Natural killer cell (primary cell): ENCODE results near the gene ACY1. TPM values are rescaled to one million over a fixed set of nuclear protein-coding genes. Genes with fewer than 3 reads are reported as not detected.

Experiments
- ATAC-seq, 3 donors: fragments of 150-1000 bp in 2 of 3; fragments of 200-7000 bp in 1 of 3; cut with Tn5 transposase; 1 replicate in 1 of 3; 2 replicates in 2 of 3; pipeline ENCODE4 v1.10.0; 2021; ENCODE audit warnings: mild to moderate bottlenecking in 2 of 3, moderate library complexity in 2 of 3
- DNase-seq, 2 donors: peaks; one replicate each; pipeline versions ENCODE4 v3.0.0 to v3.0.0-alpha.2; 2013 to 2021; ENCODE audit warnings: mixed read lengths in 1 of 2
- H3K27ac ChIP-seq: one replicate; pipeline ENCODE4 v1.5.1; 2013; ENCODE audit warnings: mild to moderate bottlenecking, low read length
- H3K27me3 ChIP-seq: one replicate; pipeline ENCODE4 v1.6.1; 2013; ENCODE audit warnings: low read length; ENCODE audit not compliant: control insufficient read depth, insufficient read depth
- H3K36me3 ChIP-seq: one replicate; pipeline ENCODE4 v1.6.1; 2013; ENCODE audit warnings: low read length; ENCODE audit not compliant: control insufficient read depth, insufficient read depth
- H3K4me1 ChIP-seq: one replicate; pipeline ENCODE4 v1.6.1; 2013; ENCODE audit warnings: low read length; ENCODE audit not compliant: control insufficient read depth, insufficient read depth
- H3K4me3 ChIP-seq: one replicate; pipeline ENCODE4 v1.5.1; 2013; ENCODE audit warnings: low read length
- H3K9me3 ChIP-seq: one replicate; pipeline ENCODE4 v1.6.1; 2013; ENCODE audit warnings: low read length; ENCODE audit not compliant: control insufficient read depth, insufficient read depth
- H3K27ac Mint-ChIP-seq, 2 donors: one replicate each; pipeline ENCODE4 v1.8.0; 2022; ENCODE audit warnings: mild to moderate bottlenecking in 2 of 2, mixed read lengths in 2 of 2, moderate library complexity in 1 of 2
- H3K27me3 Mint-ChIP-seq, 2 donors: one replicate each; pipeline ENCODE4 v1.8.0; 2022; ENCODE audit warnings: low read depth in 2 of 2, mixed read lengths in 2 of 2
- H3K36me3 Mint-ChIP-seq: one replicate; pipeline ENCODE4 v1.8.0; 2022; ENCODE audit warnings: mixed read lengths
- H3K4me1 Mint-ChIP-seq, 2 donors: one replicate each; pipeline ENCODE4 v1.8.0; 2022; ENCODE audit warnings: mixed read lengths in 2 of 2
- H3K4me3 Mint-ChIP-seq: one replicate; pipeline ENCODE4 v1.8.0; 2022; ENCODE audit warnings: mild to moderate bottlenecking, moderate library complexity, mixed read lengths
- H3K9me3 Mint-ChIP-seq, 2 donors: one replicate each; pipeline ENCODE4 v1.8.0; 2022; ENCODE audit warnings: mixed read lengths in 2 of 2
- WGBS: methylation state at CpG from one replicate; pipeline ENCODE4 v1.1.7; 2013; ENCODE audit warnings: missing lambda C conversion rate; ENCODE audit not compliant: insufficient coverage; 5-methylcytosine and 5-hydroxymethylcytosine counted together
- intact Hi-C: fragments of 100-400 bp; cut with micrococcal nuclease; formaldehyde crosslinking; loops from one replicate; pipeline ENCODE4 v1.14.2; 2022
- total RNA-seq, 4 donors: library from RNA; stranded (reverse); fragments of 120-200 nt in 1 of 4; gene quantifications; one replicate each; pipeline versions ENCODE4 v1.2.3 to v1.2.4, GENCODE V29; 2013 to 2022
- TF ChIP-seq, protein P1 (sequence below): fragments of 200-600 bp; IDR thresholded peaks from one replicate; pipeline ENCODE4 v1.8.0; 2022; ENCODE audit warnings: antibody characterized with exemption

The ACY1 gene
- total RNA-seq, 3 donors from 2014 or later (not counting 1 experiment from before 2014, with no cell fraction given) = 8.4 to 19.5 (median 13.8) TPM

- TF ChIP-seq, protein P1, sequence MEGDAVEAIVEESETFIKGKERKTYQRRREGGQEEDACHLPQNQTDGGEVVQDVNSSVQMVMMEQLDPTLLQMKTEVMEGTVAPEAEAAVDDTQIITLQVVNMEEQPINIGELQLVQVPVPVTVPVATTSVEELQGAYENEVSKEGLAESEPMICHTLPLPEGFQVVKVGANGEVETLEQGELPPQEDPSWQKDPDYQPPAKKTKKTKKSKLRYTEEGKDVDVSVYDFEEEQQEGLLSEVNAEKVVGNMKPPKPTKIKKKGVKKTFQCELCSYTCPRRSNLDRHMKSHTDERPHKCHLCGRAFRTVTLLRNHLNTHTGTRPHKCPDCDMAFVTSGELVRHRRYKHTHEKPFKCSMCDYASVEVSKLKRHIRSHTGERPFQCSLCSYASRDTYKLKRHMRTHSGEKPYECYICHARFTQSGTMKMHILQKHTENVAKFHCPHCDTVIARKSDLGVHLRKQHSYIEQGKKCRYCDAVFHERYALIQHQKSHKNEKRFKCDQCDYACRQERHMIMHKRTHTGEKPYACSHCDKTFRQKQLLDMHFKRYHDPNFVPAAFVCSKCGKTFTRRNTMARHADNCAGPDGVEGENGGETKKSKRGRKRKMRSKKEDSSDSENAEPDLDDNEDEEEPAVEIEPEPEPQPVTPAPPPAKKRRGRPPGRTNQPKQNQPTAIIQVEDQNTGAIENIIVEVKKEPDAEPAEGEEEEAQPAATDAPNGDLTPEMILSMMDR = no peak
- H3K27ac Mint-ChIP-seq = no peak overlapping the region
- WGBS = 92% methylated on average over 10 of the region's 10 CpGs
Observed at GRCh38 chr3:51960386-51960785, 22.9 kb upstream of the ACY1 start.

GRCh38 chr3:51961011-51961410 lies 22.3 kb upstream of the ACY1 start:
- H3K27ac Mint-ChIP-seq = no peak overlapping the region
- TF ChIP-seq, protein P1 = no peak
- no peak overlapping the region for H3K4me3 ChIP-seq
- H3K4me1 Mint-ChIP-seq = peaks cover 0 to 16% of the 10 kb centered on the region in 2 donors
- WGBS = 89% methylated on average over 18 of the region's 18 CpGs
- H3K27me3 ChIP-seq = peaks cover 20% of the 10 kb centered on the region
- no peak for DNase-seq
- peaks cover 10% of the 10 kb centered on the region for H3K4me1 ChIP-seq
- no peaks in the 10 kb centered on the region for H3K9me3 Mint-ChIP-seq
- H3K4me3 Mint-ChIP-seq = no peak overlapping the region
- no peak overlapping the region for H3K27ac ChIP-seq
- no peak for ATAC-seq
- H3K36me3 ChIP-seq = no peaks in the 10 kb centered on the region
- no peaks in the 10 kb centered on the region for H3K36me3 Mint-ChIP-seq
- H3K27me3 Mint-ChIP-seq = peaks cover 7 to 14% of the 10 kb centered on the region in 2 donors
- intact Hi-C loops = no loop called here
- H3K9me3 ChIP-seq = no peaks in the 10 kb centered on the region

More at GRCh38 chr3:51960386-51960785, 22.9 kb upstream of the ACY1 start:
- Histone ChIP-seq H3K4me1 (peaks cover 12% of the 10 kb centered on the region), H3K4me3 (no peak overlapping the region), H3K27ac (no peak overlapping the region), H3K27me3 (peaks cover 19% of the 10 kb centered on the region), H3K9me3 (no peaks in the 10 kb centered on the region), H3K36me3 (no peaks in the 10 kb centered on the region)
- DNase-seq (no peak), ATAC-seq (no peak)
- Mint-ChIP-seq H3K9me3 (no peaks in the 10 kb centered on the region), H3K36me3 (no peaks in the 10 kb centered on the region), H3K4me3 (no peak overlapping the region), H3K4me1 (peaks cover 0 to 12% of the 10 kb centered on the region in 2 donors), H3K27me3 (peaks cover 7 to 12% of the 10 kb centered on the region in 2 donors)
- intact Hi-C loops = no loop called here

DNA sequence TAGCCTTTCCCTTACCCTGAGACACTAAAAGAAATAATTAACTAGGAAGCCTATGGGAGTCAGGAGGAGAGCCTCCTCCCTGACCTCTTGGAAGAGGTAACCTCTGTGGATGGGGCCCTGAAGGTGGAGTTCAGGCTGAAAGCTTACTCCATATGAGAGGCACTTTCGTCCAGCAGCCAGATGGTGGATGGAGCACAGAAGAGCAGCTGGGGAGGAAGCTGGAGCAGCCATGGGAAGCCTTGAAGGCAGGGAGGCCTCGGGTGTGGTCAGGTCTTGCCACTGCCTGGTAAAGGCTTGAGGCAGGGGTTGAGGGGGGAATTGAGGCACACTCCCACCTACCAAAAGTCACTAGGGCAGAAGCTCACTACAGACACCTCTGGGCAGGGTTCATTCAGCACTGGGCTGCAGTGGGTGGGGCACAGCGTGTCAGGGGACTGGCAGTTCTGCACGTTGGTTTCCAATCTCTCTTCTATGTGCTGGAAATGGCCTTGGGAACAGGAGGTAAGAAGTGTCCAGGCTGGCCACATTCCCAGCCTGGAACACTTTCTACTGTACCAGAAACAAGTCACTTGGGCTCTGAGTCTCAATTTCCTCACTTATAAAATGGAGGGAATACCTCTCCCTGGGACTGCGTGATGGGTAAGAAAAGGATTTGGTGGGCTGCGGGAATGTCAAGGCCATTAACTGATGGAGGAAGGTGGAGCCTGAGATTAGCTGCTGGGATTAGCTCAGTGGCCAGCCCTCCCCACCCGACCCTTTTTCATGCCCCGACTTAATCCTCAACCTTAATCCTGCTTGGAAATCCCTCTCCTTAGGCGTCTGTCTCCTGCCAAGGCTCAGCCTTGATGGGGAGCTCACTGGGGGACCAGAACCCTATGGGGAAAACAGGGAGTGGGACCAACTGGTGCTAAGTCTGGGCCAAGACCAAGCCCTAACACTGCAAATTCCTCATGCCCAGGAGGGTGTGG lies 21.4 kb upstream of the ACY1 start:
- Mint-ChIP-seq H3K36me3 (no peaks in the 10 kb centered on the region), H3K27ac (no peak overlapping the region), H3K4me1 (peaks cover 0 to 17% of the 10 kb centered on the region in 2 donors), H3K4me3 (no peak overlapping the region), H3K27me3 (peaks cover 7 to 10% of the 10 kb centered on the region in 2 donors), H3K9me3 (no peaks in the 10 kb centered on the region)
- TF ChIP-seq, protein P1 = no peak
- Histone ChIP-seq H3K4me1 (peaks cover 10% of the 10 kb centered on the region), H3K36me3 (no peaks in the 10 kb centered on the region), H3K27ac (no peak overlapping the region), H3K9me3 (no peaks in the 10 kb centered on the region), H3K4me3 (no peak overlapping the region), H3K27me3 (peaks cover 16% of the 10 kb centered on the region)
- ATAC-seq (no peak), DNase-seq (no peak)
- intact Hi-C loops = no loop called here
- WGBS = 83% methylated on average over 9 of the region's 9 CpGs
